K562 (cell line): Measurements from ENCODE around the gene EID2. TPM values are rescaled to one million over a fixed set of nuclear protein-coding genes. Genes with fewer than 3 reads are reported as not detected.

Experiments used
- ATAC-seq: fragments of 200-7000 bp; cut with Tn5 transposase; 3 replicates; pipeline ENCODE4 v1.9.1; 2020; ENCODE audit warnings: moderate library complexity
- BruUV-seq: library from RNA; stranded (reverse); fragments of 400-500 nt; replicated peaks from 2 replicates; lab custom pipeline; 2021; lab: Mats Ljungman, UMichigan
- CTCF ChIA-PET: fragments of 300-600 bp; formaldehyde crosslinking; extraction: SDS; loops from one replicate; lab custom pipeline; 2021; ENCODE audit warnings: low intra/inter-chr PET ratio; lab: Yijun Ruan, JAX
- POLR2A ChIA-PET: fragments of 300-600, 350-650 bp; sonication (Branson Sonifier 250); formaldehyde crosslinking; extraction: SDS; loops from one replicate; lab custom pipeline; 2021; ENCODE audit warnings: antibody characterized with exemption, inconsistent platforms; lab: Yijun Ruan, JAX
- DNase-seq, 4 experiments: peaks; one replicate each; pipeline versions ENCODE4 v3.0.0 to v3.0.0-alpha.2; 2011 to 2018; ENCODE audit warnings: low spot score in 3 of 4, mixed read lengths in 3 of 4; ENCODE audit errors: extremely low read depth in 1 of 4
- FAIRE-seq: peaks from 2 replicates; lab custom pipeline; 2011; peaks lifted over from hg19 to GRCh38; lab: Jason Lieb, UNC
- H2AFZ ChIP-seq: 2 replicates; pipeline ENCODE4 v1.6.0; 2011; ENCODE audit warnings: low read depth, low read length, control low read depth, inconsistent platforms
- H3K27ac ChIP-seq: fragments of 200-600 bp; 3 replicates; pipeline ENCODE4 v1.8.0; 2011; ENCODE audit warnings: low read depth, mild to moderate bottlenecking, control low read depth, inconsistent platforms, low read length, moderate library complexity, mixed read lengths; ENCODE audit errors: extremely low read depth
- H3K27me3 ChIP-seq, 2 experiments: fragments of 300-600 bp in 1 of 2; 2 replicates in 1 of 2; 3 replicates in 1 of 2; pipeline versions ENCODE4 v1.6.0 to v1.8.0; 2011; ENCODE audit warnings: inconsistent platforms in 2 of 2, low read length in 2 of 2, mild to moderate bottlenecking in 1 of 2, mixed read lengths in 1 of 2, moderate library complexity in 1 of 2; ENCODE audit not compliant: control insufficient read depth in 2 of 2, insufficient read depth in 2 of 2
- H3K36me3 ChIP-seq: fragments of 300-600 bp; 3 replicates; pipeline ENCODE4 v1.8.0; 2011; ENCODE audit warnings: mild to moderate bottlenecking, low read length, inconsistent platforms; ENCODE audit not compliant: control insufficient read depth, insufficient read depth
- H3K4me1 ChIP-seq, 2 experiments: fragments of 200-600 bp in 1 of 2; replicated peaks in 1 of 2; 2 replicates in 1 of 2; 3 replicates in 1 of 2; pipeline versions ENCODE4 v1.5.1 to v1.8.0; 2011; ENCODE audit warnings: inconsistent platforms in 2 of 2, low read length in 2 of 2, mild to moderate bottlenecking in 1 of 2, mixed read lengths in 1 of 2, moderate library complexity in 1 of 2; ENCODE audit not compliant: control insufficient read depth in 2 of 2, insufficient read depth in 2 of 2
- H3K4me2 ChIP-seq: 2 replicates; pipeline ENCODE4 v1.6.1; 2011; ENCODE audit warnings: low read length, control low read depth, inconsistent platforms, mixed read lengths; ENCODE audit not compliant: insufficient read depth
- H3K4me3 ChIP-seq: fragments of 200-600 bp; sonication (generic), shearing (Covaris generic); 2 replicates; pipeline ENCODE4 v1.5.1; 2016; ENCODE audit warnings: control low read depth, inconsistent platforms
- H3K79me2 ChIP-seq: fragments of 200-600 bp; 3 replicates; pipeline ENCODE4 v1.8.0; 2011; ENCODE audit warnings: low read length, inconsistent platforms; ENCODE audit not compliant: control insufficient read depth, insufficient read depth
- H3K9ac ChIP-seq, 2 experiments: 2 replicates each; pipeline versions ENCODE4 v1.6.0 to v1.6.1; 2011; ENCODE audit warnings: low read depth in 2 of 2, low read length in 2 of 2, control low read depth in 1 of 2, inconsistent platforms in 1 of 2, mild to moderate bottlenecking in 1 of 2, mixed read lengths in 1 of 2; ENCODE audit not compliant: insufficient read depth in 1 of 2
- H3K9me1 ChIP-seq: one replicate; pipeline ENCODE4 v1.6.0; 2011; ENCODE audit warnings: inconsistent platforms, mild to moderate bottlenecking, low read length, moderate library complexity; ENCODE audit not compliant: control insufficient read depth, insufficient read depth
- H3K9me3 ChIP-seq: replicated peaks from 2 replicates; pipeline ENCODE4 v1.5.1; 2011; ENCODE audit warnings: low read depth, low read length, inconsistent platforms; ENCODE audit not compliant: control insufficient read depth, insufficient read depth
- H4K20me1 ChIP-seq: replicated peaks from 2 replicates; pipeline ENCODE4 v1.6.1; 2011; ENCODE audit warnings: low read length, inconsistent platforms, mixed read lengths; ENCODE audit not compliant: control insufficient read depth, insufficient read depth
- ETV1 ChIP-seq: fragments of 450-650 bp; conservative IDR thresholded peaks from 2 replicates; pipeline ENCODE4 v1.6.1; 2016; ENCODE audit warnings: missing genetic modification characterization, control low read depth, low read depth, missing compliant biosample characterization
- RAD51 ChIP-seq: fragments of 450-650 bp; IDR thresholded peaks from 2 replicates; pipeline ENCODE4 v1.7.1; 2016; ENCODE audit warnings: low read depth, mild to moderate bottlenecking, borderline replicate concordance
- TAF1 ChIP-seq: IDR thresholded peaks from 2 replicates; pipeline ENCODE4 v1.6.1; 2011; ENCODE audit warnings: mild to moderate bottlenecking, low read length, moderate library complexity; ENCODE audit not compliant: insufficient read depth, control insufficient read depth, severe bottlenecking; ENCODE audit errors: extremely low read depth
- WGBS: fragments of 100-300 bp; shearing (Covaris generic); methylation state at CpG from one replicate; pipeline ENCODE4 v1.1.6; 2016; ENCODE audit warnings: low coverage, mixed read lengths; ENCODE audit not compliant: insufficient coverage; ENCODE audit errors: missing lambda C conversion rate; 5-methylcytosine and 5-hydroxymethylcytosine counted together
- in situ Hi-C: fragments of 300-500 bp; cut with MboI; formaldehyde crosslinking; loops from 4 replicates; pipeline ENCODE4 v1.15.0; 2018; ENCODE audit warnings: inconsistent platforms, mixed read lengths
- intact Hi-C: fragments of 100-400 bp; cut with micrococcal nuclease; formaldehyde crosslinking; loops from 2 replicates; pipeline ENCODE4 v1.14.2; 2022
- polyA plus RNA-seq, 8 experiments: library from polyadenylated mRNA; depleted of rRNA in 4 of 8; stranded (reverse) in 5 of 8; unstranded in 3 of 8; fragments of >200 nt; fragmentation: Nextera tagmentation in 2 of 8; fragmentation: Illumina TruSeq in 1 of 8; extraction: Ambion mirVana in 2 of 8; extraction: Trizol in 1 of 8; gene quantifications; 2 replicates each; pipeline versions ENCODE4 v1.2.1 to v1.2.3, GENCODE V29; 2011 to 2014; ENCODE audit warnings: inconsistent platforms in 1 of 8, missing spikeins in 1 of 8
- total RNA-seq, 7 experiments: library from RNA; depleted of rRNA in 6 of 7; stranded (reverse); fragments of >200 nt in 6 of 7; fragmentation: Illumina TruSeq in 2 of 7; extraction: Trizol in 2 of 7; gene quantifications; 2 replicates each; pipeline versions ENCODE4 v1.2.1 to v1.2.3, GENCODE V29; 2011 to 2021; ENCODE audit warnings: low replicate concordance in 1 of 7
- TF ChIP-seq, protein P1 (sequence below): fragments of 450-650 bp; formaldehyde crosslinking; IDR thresholded peaks from 2 replicates; pipeline ENCODE4 v1.4.0; 2020; ENCODE audit warnings: mild to moderate bottlenecking, mixed read lengths

Gene EID2
- total and polyA plus RNA-seq, 9 of the 15 experiments (the other 6 are each of a cell fraction or from before 2014, with no cell fraction given) = 2.5 to 18.5 (median 11.3) TPM

DNA sequence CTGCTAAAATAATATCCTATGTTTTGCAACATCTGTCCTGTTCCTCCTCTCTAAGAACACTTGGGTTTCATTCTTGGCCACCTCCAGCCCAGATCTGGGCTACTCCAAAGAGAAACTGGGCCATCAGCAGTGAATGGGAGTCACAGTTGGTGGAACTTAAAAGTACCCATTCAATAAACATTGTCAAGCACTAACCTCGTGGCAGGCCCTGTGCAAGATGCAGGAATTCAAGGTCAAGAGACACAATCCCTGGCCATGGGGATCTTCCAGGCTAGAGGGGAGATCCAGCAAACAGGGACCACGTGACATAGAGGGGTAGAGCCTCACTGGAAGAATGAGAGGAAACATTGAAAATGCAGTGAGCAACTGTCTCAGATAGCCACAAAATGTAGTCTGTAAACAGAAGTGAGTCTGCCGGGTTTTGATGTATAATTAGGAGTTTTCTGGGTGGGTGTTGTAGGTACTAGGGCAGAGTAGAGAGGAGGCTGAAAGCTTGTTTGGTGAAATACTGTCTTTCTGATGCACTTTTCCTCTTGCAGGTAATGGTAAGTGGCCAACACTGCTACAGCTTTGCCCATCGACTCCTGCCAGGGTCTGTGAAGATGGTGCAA, 14.8 kb upstream of the EID2 start:
- 0% methylated on average over 4 of the region's 4 CpGs for WGBS
- Histone ChIP-seq H3K27ac (no peak overlapping the region), H3K4me1 (no peaks in the 10 kb centered on the region; a peak in 1 of 5 replicates), H3K9ac (no peak overlapping the region), H4K20me1 (no peaks in the 10 kb centered on the region), H3K9me1 (no peaks in the 10 kb centered on the region), H3K4me2 (no peak overlapping the region), H3K27me3 (peaks cover 17 to 32% of the 10 kb centered on the region in 2 experiments; a peak in 4 of 5 replicates), H3K79me2 (no peaks in the 10 kb centered on the region), H3K36me3 (no peaks in the 10 kb centered on the region), H2AFZ (no peak overlapping the region), H3K9me3 (no peaks in the 10 kb centered on the region), H3K4me3 (no peak overlapping the region)
- POLR2A ChIA-PET = no interaction called here
- FAIRE-seq (no peak), DNase-seq (no peak), ATAC-seq (no peak)
- TF ChIP-seq ETV1 (tag) (no peak), RAD51 (peak; percentile 30; the same call in 1 of the 2 replicates), TAF1 (no peak)
- TF ChIP-seq, protein P1, sequence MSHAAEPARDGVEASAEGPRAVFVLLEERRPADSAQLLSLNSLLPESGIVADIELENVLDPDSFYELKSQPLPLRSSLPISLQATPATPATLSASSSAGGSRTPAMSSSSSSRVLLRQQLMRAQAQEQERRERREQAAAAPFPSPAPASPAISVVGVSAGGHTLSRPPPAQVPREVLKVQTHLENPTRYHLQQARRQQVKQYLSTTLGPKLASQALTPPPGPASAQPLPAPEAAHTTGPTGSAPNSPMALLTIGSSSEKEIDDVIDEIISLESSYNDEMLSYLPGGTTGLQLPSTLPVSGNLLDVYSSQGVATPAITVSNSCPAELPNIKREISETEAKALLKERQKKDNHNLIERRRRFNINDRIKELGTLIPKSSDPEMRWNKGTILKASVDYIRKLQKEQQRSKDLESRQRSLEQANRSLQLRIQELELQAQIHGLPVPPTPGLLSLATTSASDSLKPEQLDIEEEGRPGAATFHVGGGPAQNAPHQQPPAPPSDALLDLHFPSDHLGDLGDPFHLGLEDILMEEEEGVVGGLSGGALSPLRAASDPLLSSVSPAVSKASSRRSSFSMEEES (CRISPR knock-in tag) = peak; percentile 52
- BruUV-seq = no TSS peak
- intact Hi-C loops = loop anchor here (5.0 to 10.0 kb wide), 2 partner anchors 210 to 287 kb away; no protein-coding TSS in a partner anchor
- CTCF ChIA-PET = interaction anchor here (1.0 kb wide), 1 partner anchor 117 kb away, joined by 3 read pairs; no protein-coding TSS in a partner anchor
- in situ Hi-C loops = no loop called here
